ENCODE results near the gene MICAL3.

GRCh38 chr22:17984114-17984513 lies 40.2 kb downstream of the MICAL3 start:
- no peak for TF ChIP-seq CTCF (IDR thresholded peaks at IDR 0.05)
- TF ChIP-seq POLR2A (IDR thresholded peaks at IDR 0.05): no peak
